K562 (cell line): ENCODE results near the gene RARG. TPM values are rescaled to one million over a fixed set of nuclear protein-coding genes. Genes with fewer than 3 reads are reported as not detected.

Experiments
- AFF4 ChIP-seq: sonication (generic); formaldehyde crosslinking; IDR thresholded peaks from 2 replicates; pipeline ENCODE4 v1.8.0; 2023; ENCODE audit warnings: mild to moderate bottlenecking, missing genetic modification reagents
- CAMTA2 ChIP-seq: fragments of 250-450 bp; sonication (Bioruptor Pico); conservative IDR thresholded peaks from 2 replicates; pipeline ENCODE4 v1.5.1; 2022
- DPF2 ChIP-seq: fragments of 450-650 bp; IDR thresholded peaks from 2 replicates; pipeline ENCODE4 v1.6.1; 2016
- E4F1 ChIP-seq: fragments of 250-450 bp; sonication (Bioruptor Pico); IDR thresholded peaks from 2 replicates; pipeline ENCODE4 v1.5.0; 2021; ENCODE audit warnings: mild to moderate bottlenecking, borderline replicate concordance
- HNRNPH1 ChIP-seq: fragments of 200-400 bp; formaldehyde crosslinking; optimal IDR thresholded peaks from 2 replicates; pipeline ENCODE3; 2017; ENCODE audit warnings: low read depth, mild to moderate bottlenecking, low read length, moderate library complexity
- HOMEZ ChIP-seq: fragments of 250-450 bp; sonication (Bioruptor Pico); IDR thresholded peaks from 2 replicates; pipeline ENCODE4 v1.4.0; 2020; ENCODE audit warnings: mild to moderate bottlenecking, moderate library complexity
- KDM1A ChIP-seq, 2 experiments: fragments of 450-650 bp; IDR thresholded peaks; 2 replicates each; pipeline ENCODE4 v1.6.1; 2016; ENCODE audit warnings: mild to moderate bottlenecking in 2 of 2
- MCM2 ChIP-seq: fragments of 450-650 bp; IDR thresholded peaks from 2 replicates; pipeline ENCODE4 v1.6.1; 2017; ENCODE audit warnings: low read depth, mild to moderate bottlenecking
- NCOA1 ChIP-seq: fragments of 450-650 bp; IDR thresholded peaks from 2 replicates; pipeline ENCODE4 v1.6.1; 2016; ENCODE audit warnings: low read depth
- NCOA4 ChIP-seq: fragments of 450-650 bp; IDR thresholded peaks from 2 replicates; pipeline ENCODE4 v1.6.1; 2018; ENCODE audit warnings: mild to moderate bottlenecking; ENCODE audit not compliant: partially characterized antibody
- PRMT5 ChIP-seq: sonication (generic); formaldehyde crosslinking; IDR thresholded peaks from 2 replicates; pipeline ENCODE4 v1.5.0; 2020; ENCODE audit warnings: missing genetic modification reagents
- SRF ChIP-seq, 2 experiments: fragments of 250-450, 450-650 bp in 1 of 2; sonication (Bioruptor Pico) in 1 of 2; sonication (generic) in 1 of 2; formaldehyde crosslinking; IDR thresholded peaks; 2 replicates each; pipeline versions ENCODE4 v1.5.0 to v1.5.1; 2020 to 2022; ENCODE audit warnings: mild to moderate bottlenecking in 1 of 2, missing genetic modification reagents in 1 of 2
- TCFL5 ChIP-seq: fragments of 250-450 bp; sonication (Bioruptor Pico); conservative IDR thresholded peaks from 2 replicates; pipeline ENCODE4 v1.6.1; 2021; ENCODE audit warnings: mild to moderate bottlenecking, moderate library complexity, matching md5 sums
- ZBTB34 ChIP-seq: fragments of 250-450 bp; sonication (Bioruptor Pico); IDR thresholded peaks from 2 replicates; pipeline ENCODE4 v1.8.0; 2021; ENCODE audit warnings: mild to moderate bottlenecking, moderate library complexity
- ZNF124 ChIP-seq: sonication (generic); formaldehyde crosslinking; IDR thresholded peaks from 2 replicates; pipeline ENCODE4 v1.8.1; 2022; ENCODE audit warnings: missing genetic modification reagents
- ZNF316 ChIP-seq: fragments of 450-650 bp; IDR thresholded peaks from 2 replicates; pipeline ENCODE4 v1.6.1; 2016
- ZNF79 ChIP-seq: fragments of 250-450 bp; sonication (Bioruptor Pico); IDR thresholded peaks from 2 replicates; pipeline ENCODE4 v1.4.0; 2020; ENCODE audit warnings: low read depth, mild to moderate bottlenecking, moderate library complexity
- ZNF830 ChIP-seq: fragments of 250-450 bp; sonication (Bioruptor Pico); IDR thresholded peaks from 2 replicates; pipeline ENCODE4 v1.5.0; 2021; ENCODE audit warnings: mild to moderate bottlenecking
- ZSCAN32 ChIP-seq: fragments of 450-650 bp; formaldehyde crosslinking; IDR thresholded peaks from 2 replicates; pipeline ENCODE4 v1.4.0; 2020; ENCODE audit warnings: mild to moderate bottlenecking, moderate library complexity
- ZZZ3 ChIP-seq: fragments of 450-650 bp; IDR thresholded peaks from 2 replicates; pipeline ENCODE4 v1.6.1; 2016; ENCODE audit warnings: antibody characterized with exemption, mild to moderate bottlenecking, moderate library complexity
- polyA plus RNA-seq, 8 experiments: library from polyadenylated mRNA; depleted of rRNA in 4 of 8; stranded (reverse) in 5 of 8; unstranded in 3 of 8; fragments of >200 nt; fragmentation: Nextera tagmentation in 2 of 8; fragmentation: Illumina TruSeq in 1 of 8; extraction: Ambion mirVana in 2 of 8; extraction: Trizol in 1 of 8; gene quantifications; 2 replicates each; pipeline versions ENCODE4 v1.2.1 to v1.2.3, GENCODE V29; 2011 to 2014; ENCODE audit warnings: inconsistent platforms in 1 of 8, missing spikeins in 1 of 8
- total RNA-seq, 7 experiments: library from RNA; depleted of rRNA in 6 of 7; stranded (reverse); fragments of >200 nt in 6 of 7; fragmentation: Illumina TruSeq in 2 of 7; extraction: Trizol in 2 of 7; gene quantifications; 2 replicates each; pipeline versions ENCODE4 v1.2.1 to v1.2.3, GENCODE V29; 2011 to 2021; ENCODE audit warnings: low replicate concordance in 1 of 7

The RARG gene
- total and polyA plus RNA-seq, 9 of the 15 experiments (the other 6 are each of a cell fraction or from before 2014, with no cell fraction given), result 0.18 to 7.6 (median 3.8) TPM

GRCh38 chr12:53221203-53222080, 10.6 kb downstream of the RARG start (continued):
- TF ChIP-seq HOMEZ (CRISPR knock-in tag) (no peak), SRF (CRISPR knock-in tag; IDR thresholded peaks at IDR 0.05) (no peak), AFF4 (CRISPR knock-in tag) (no peak), E4F1 (CRISPR knock-in tag) (no peak), ZNF79 (CRISPR knock-in tag) (no peak), PRMT5 (CRISPR knock-in tag) (no peak), ZNF316 (no peak), ZBTB34 (CRISPR knock-in tag) (no peak), TCFL5 (CRISPR knock-in tag) (no peak), ZSCAN32 (CRISPR knock-in tag) (no peak), NCOA4 (no peak), HNRNPH1 (no peak), CAMTA2 (CRISPR knock-in tag) (no peak), ZNF830 (0 out of 2 replicates have a peak, but pooled peaks have one; percentile 68), ZZZ3 (no peak), NCOA1 (no peak), DPF2 (peak; percentile 52), MCM2 (no peak), KDM1A (IDR thresholded peaks at IDR 0.05) (no peak), ZNF124 (CRISPR knock-in tag) (no peak)
